Measurements from ENCODE around the gene CACFD1.

The CACFD1 gene

DNA sequence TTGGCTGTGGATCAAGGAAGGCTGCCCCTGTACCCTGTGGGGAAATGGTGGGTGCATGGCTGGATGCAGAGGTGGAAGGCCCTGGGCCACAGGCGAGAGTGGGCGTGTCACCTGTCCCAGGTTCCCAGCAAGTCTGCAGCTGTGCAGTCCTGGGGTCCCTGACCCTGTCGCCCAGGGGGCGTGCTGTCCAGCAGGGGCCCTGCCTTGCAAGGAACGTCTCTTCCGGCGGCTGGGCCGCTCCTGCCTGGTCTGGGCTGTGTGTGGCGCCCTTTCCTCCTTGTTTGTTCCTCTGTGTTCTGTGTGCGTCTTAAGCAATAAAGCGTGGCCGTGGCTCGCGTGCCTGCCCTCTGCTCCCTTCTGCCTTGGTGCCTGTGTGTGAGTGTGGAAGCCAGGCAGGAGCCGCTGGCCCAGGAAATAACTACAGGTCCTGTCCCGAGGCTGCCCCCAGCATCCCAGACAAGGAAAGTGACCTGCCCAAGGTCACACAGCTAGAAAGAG, 10.7 kb downstream of the CACFD1 start:
- TF ChIP-seq SPI1 (IDR thresholded peaks at IDR 0.05; ENCODE audit: low read depth, low read length) (no peak), POU2F2 (IDR thresholded peaks at IDR 0.05; ENCODE audit: low read depth, low read length) (no peak), POLR2AphosphoS5 (IDR thresholded peaks at IDR 0.05; ENCODE audit: low read depth, low read length) (no peak), PAX5 (IDR thresholded peaks at IDR 0.05; ENCODE audit: insufficient read depth, low read length, severe bottlenecking) (no peak), POLR2A (IDR thresholded peaks at IDR 0.05; ENCODE audit: low read depth, low read length) (no peak; the same call in 1 of the 2 replicates), TAF1 (IDR thresholded peaks at IDR 0.05; ENCODE audit: low read depth, low read length) (no peak)
- no peak for FAIRE-seq
- DNase-seq (ENCODE audit: insufficient read length, low spot score): no peak

DNA sequence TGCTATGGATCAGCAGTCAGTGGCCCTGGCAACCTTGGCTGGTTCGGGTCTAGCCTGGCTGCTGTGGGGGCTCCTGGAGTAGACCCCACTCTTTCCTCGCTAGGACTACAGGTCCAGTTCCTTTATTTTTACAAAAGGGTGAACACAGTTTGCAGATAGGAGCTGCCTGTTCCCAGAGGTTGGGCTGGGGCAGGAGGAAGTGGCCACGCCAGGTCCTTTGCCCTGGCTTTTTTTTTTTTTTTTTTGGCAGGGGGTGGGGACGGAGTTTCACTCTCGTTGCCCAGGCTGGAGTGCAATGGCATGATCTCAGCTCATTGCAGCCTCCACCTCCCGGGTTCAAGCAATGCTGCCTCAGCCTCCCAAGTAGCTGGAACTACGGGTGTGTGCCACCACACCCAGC, 11.2 kb downstream of the CACFD1 start:
- FAIRE-seq (no peak), DNase-seq (ENCODE audit: insufficient read length, low spot score) (no peak)
- TF ChIP-seq POLR2AphosphoS5 (IDR thresholded peaks at IDR 0.05; ENCODE audit: low read depth, low read length): no peak

DNA sequence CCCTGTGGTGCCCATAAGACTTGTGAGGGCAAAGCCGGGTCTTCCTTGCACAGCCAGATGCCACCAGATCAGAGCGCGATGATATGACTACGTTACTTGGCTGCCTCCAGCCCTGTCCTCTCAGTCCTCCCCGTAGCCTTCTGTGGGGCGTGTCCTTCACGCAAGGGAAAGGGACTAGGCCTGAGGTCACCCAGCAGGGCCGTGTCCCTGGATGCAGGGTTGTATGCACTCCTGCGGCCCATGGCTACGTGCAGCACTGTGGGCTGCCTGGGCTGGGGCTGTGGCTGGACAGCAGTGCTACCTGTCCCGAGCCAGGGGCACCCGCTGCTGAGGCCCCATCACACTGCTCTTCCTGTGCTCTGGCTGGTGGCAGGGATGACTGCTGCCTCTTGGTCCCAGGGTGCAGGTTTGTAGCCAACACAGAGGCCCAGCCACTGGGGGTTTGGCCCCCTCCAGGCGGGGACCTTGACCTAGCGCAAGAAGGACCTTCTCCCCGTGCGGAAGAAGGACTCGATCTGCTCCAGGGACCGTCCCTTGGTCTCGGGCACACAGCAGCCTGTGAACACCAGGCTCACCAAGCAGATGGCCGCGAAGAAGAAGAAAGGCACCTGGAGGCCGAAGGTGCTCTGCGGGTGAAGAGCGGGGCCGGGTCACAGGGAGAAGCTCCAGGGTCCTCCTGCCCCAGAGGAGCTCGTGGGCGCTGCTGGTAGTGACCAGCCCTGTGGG, 11.9 kb downstream of the CACFD1 start:
- no peak for TF ChIP-seq POLR2A (IDR thresholded peaks at IDR 0.05; ENCODE audit: low read depth, low read length)
- TF ChIP-seq SPI1 (IDR thresholded peaks at IDR 0.05; ENCODE audit: low read depth, low read length): no peak
- no peak for FAIRE-seq
- no peak for DNase-seq (ENCODE audit: insufficient read length, low spot score)

DNA sequence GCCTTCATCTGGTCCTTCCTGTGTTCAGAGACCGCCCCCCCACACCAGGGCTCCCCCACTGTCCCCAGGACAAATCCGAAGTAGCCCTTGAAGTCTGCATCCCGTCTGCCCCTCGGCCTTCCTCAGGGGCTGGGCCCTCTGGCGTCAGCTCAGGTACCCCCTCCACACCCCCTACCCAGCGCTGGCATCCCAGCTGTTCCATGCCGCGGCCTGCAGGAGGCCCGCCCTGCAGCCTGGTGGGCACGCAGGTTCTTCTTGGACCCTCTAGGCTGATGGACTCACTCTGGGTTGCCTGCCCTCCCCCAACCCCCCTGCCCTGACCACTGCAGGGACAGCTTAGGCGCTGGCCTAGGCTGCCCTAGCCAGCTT, 12.5 kb downstream of the CACFD1 start:
- DNase-seq (ENCODE audit: insufficient read length, low spot score): no peak
- no peak for FAIRE-seq

DNA sequence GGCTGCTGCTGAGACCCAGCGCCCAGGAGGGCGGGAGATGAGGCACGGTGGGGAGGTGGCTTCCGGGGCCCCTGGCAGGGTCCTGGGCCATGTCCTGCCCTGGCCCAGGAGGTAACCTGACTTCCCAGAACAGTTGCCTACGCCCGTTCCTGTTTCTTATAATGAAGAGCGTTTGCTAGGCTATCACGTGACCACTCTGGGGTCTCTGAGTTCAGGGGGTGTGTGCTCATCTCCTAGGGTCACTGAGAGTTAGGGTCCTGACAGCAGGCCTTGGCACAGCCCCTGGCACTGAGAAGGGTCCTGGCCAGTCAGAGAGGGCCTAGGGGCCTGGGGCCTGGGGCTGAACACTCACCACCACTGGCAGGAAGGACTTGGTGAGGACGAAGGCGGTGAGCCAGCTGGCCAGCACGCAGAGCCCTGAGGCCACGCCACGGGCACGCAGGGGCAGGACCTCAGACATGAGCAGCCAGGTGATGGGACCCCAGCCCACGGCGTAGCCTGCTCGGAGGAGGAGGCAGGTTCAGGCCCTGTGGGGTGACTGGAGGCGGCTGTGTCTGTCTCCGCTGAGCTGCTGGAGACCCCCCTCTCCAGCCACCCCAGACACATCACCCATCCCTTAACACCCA, 13.1 kb downstream of the CACFD1 start:
- DNase-seq (ENCODE audit: insufficient read length, low spot score) (no peak), FAIRE-seq (no peak)
- TF ChIP-seq SPI1 (IDR thresholded peaks at IDR 0.05; ENCODE audit: low read depth, low read length) (no peak), POU2F2 (IDR thresholded peaks at IDR 0.05; ENCODE audit: low read depth, low read length) (no peak), PAX5 (IDR thresholded peaks at IDR 0.05; ENCODE audit: insufficient read depth, low read length, severe bottlenecking) (no peak), TAF1 (IDR thresholded peaks at IDR 0.05; ENCODE audit: low read depth, low read length) (no peak), POLR2A (IDR thresholded peaks at IDR 0.05; ENCODE audit: low read depth, low read length) (no peak), POLR2AphosphoS5 (IDR thresholded peaks at IDR 0.05; ENCODE audit: low read depth, low read length) (no peak)

More for the DNA sequence above, 12.5 kb downstream of the CACFD1 start:
- TF ChIP-seq POLR2A (IDR thresholded peaks at IDR 0.05; ENCODE audit: low read depth, low read length): no peak
- TF ChIP-seq TAF1 (IDR thresholded peaks at IDR 0.05; ENCODE audit: low read depth, low read length): no peak
- no peak for TF ChIP-seq PAX5 (IDR thresholded peaks at IDR 0.05; ENCODE audit: insufficient read depth, low read length, severe bottlenecking)
- TF ChIP-seq POU2F2 (IDR thresholded peaks at IDR 0.05; ENCODE audit: low read depth, low read length): no peak
- TF ChIP-seq SPI1 (IDR thresholded peaks at IDR 0.05; ENCODE audit: low read depth, low read length): no peak
- no peak for TF ChIP-seq POLR2AphosphoS5 (IDR thresholded peaks at IDR 0.05; ENCODE audit: low read depth, low read length)

DNA sequence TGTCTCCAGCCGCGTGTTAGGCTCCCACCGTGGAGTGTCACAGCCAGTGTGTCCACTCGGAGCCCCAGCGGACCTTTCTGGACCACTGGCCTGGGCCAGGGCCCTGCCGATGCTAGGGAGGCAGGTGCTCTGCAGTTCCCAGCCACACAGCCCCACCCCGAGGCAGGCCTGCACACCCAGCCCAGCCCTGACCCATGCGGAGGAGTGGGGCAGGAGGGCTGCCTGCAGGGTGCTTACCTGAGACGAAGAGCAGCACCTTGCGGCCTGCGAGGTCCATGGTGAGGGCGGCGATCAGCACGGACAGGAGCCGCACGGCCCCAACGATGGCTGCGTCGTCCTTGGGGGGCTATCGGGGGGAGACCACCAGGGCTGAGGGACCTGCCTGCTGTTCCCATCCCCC, 14.0 kb downstream of the CACFD1 start:
- DNase-seq (ENCODE audit: insufficient read length, low spot score) (no peak), FAIRE-seq (no peak)
- no peak for TF ChIP-seq POLR2AphosphoS5 (IDR thresholded peaks at IDR 0.05; ENCODE audit: low read depth, low read length)
- TF ChIP-seq POLR2A (IDR thresholded peaks at IDR 0.05; ENCODE audit: low read depth, low read length): no peak
- TF ChIP-seq TAF1 (IDR thresholded peaks at IDR 0.05; ENCODE audit: low read depth, low read length): no peak
- no peak for TF ChIP-seq POU2F2 (IDR thresholded peaks at IDR 0.05; ENCODE audit: low read depth, low read length)
- no peak for TF ChIP-seq PAX5 (IDR thresholded peaks at IDR 0.05; ENCODE audit: insufficient read depth, low read length, severe bottlenecking)
- no peak for TF ChIP-seq SPI1 (IDR thresholded peaks at IDR 0.05; ENCODE audit: low read depth, low read length)

DNA sequence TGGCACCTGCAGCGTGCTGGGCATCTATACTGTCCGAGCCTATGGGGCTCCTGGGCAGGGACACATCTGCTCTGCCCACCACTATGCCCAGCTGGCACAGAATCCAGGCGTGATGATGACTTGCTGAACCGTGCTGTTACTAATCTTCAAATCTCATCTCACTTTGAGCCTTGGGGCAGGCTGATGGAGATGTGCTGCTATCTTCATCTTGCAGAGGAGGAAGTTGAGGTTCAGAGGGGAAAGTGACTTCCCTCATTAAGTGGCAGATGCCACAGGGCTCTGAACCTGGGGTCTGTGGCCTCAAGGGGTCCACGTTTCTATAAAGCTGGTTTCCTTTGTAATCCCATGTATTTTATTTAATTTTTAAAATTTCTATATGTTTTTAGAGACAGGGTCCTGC, 14.4 kb downstream of the CACFD1 start:
- no peak for DNase-seq (ENCODE audit: insufficient read length, low spot score)
- TF ChIP-seq SPI1 (IDR thresholded peaks at IDR 0.05; ENCODE audit: low read depth, low read length): no peak
- no peak for TF ChIP-seq PAX5 (IDR thresholded peaks at IDR 0.05; ENCODE audit: insufficient read depth, low read length, severe bottlenecking)
- no peak for FAIRE-seq

DNA sequence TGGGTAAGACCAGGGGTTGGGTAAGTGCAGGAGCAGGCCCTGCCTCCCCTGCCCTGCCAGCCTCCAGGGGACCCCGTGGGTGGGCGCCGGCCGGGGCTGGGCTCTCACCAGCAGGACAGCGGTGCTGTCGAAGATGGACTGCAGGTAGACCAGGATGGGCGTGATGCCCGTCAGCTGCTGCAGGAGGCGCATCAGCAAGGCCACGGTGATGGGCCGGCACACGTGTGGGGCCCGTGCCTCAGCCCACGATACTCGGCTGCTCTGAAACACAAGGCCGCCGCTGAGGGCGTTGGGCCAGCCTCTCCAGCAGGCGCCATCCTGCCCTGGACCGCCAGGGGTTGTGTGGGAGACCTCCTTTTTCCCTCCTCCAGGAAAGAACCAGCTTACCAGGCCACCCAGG, 15.1 kb downstream of the CACFD1 start:
- FAIRE-seq (no peak), DNase-seq (ENCODE audit: insufficient read length, low spot score) (no peak)
- TF ChIP-seq SPI1 (IDR thresholded peaks at IDR 0.05; ENCODE audit: low read depth, low read length): no peak
- TF ChIP-seq POLR2A (IDR thresholded peaks at IDR 0.05; ENCODE audit: low read depth, low read length): no peak
- TF ChIP-seq TAF1 (IDR thresholded peaks at IDR 0.05; ENCODE audit: low read depth, low read length): no peak
- no peak for TF ChIP-seq POLR2AphosphoS5 (IDR thresholded peaks at IDR 0.05; ENCODE audit: low read depth, low read length)
- TF ChIP-seq POU2F2 (IDR thresholded peaks at IDR 0.05; ENCODE audit: low read depth, low read length): no peak
- TF ChIP-seq PAX5 (IDR thresholded peaks at IDR 0.05; ENCODE audit: insufficient read depth, low read length, severe bottlenecking): no peak

DNA sequence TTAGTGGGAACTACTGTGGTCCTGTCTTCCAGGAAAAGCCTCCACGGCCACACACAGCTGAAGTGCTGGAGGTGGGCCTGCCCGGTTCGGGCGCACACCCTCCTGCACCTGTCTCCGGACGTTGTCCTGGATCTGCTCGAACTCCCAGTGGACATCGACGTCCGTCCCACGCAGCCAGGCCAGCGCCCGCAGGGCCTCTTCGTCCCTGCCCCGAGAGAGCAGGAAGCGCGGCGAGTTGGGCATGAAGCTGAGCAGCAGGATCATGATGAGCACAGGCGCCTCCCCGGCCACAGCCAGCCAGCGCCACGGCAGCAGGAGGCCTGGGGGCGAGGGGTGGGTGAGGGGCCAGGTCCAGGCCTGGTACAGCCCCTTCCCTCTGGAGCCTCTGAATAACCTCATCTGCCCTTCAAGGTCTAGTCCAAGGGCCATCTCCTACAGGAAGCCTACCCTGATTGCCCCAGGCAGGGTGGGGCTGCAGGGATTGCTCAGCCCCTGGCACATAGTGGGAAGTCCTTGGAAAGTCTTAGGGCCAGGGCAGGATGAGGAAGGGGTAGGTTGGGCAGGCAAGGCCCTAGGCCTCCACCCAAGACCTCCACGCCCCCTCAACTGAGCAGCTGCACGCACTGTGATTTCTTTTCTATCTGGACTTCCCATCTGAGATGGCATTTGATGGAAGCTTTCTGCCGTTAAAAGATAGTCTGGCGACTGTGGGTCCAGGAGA, 15.7 kb downstream of the CACFD1 start:
- no peak for DNase-seq (ENCODE audit: insufficient read length, low spot score)

More for the DNA sequence above, 15.7 kb downstream of the CACFD1 start:
- TF ChIP-seq TAF1 (IDR thresholded peaks at IDR 0.05; ENCODE audit: low read depth, low read length): no peak
- TF ChIP-seq POU2F2 (IDR thresholded peaks at IDR 0.05; ENCODE audit: low read depth, low read length): no peak
- TF ChIP-seq POLR2A (IDR thresholded peaks at IDR 0.05; ENCODE audit: low read depth, low read length): no peak
- no peak for TF ChIP-seq SPI1 (IDR thresholded peaks at IDR 0.05; ENCODE audit: low read depth, low read length)
- no peak for TF ChIP-seq PAX5 (IDR thresholded peaks at IDR 0.05; ENCODE audit: insufficient read depth, low read length, severe bottlenecking)
- TF ChIP-seq POLR2AphosphoS5 (IDR thresholded peaks at IDR 0.05; ENCODE audit: low read depth, low read length): no peak
- no peak for FAIRE-seq
